Bronchial epithelial cell (primary cell): Measurements from ENCODE around the gene GRK5. TPM values are rescaled to one million over a fixed set of nuclear protein-coding genes. Genes with fewer than 3 reads are reported as not detected.

Experiments used
- DNase-seq: peaks from one replicate; pipeline ENCODE4 v3.0.0-alpha.2; 2010; ENCODE audit warnings: low read depth
- FAIRE-seq: peaks from 2 replicates; lab custom pipeline; 2011; peaks lifted over from hg19 to GRCh38; lab: Jason Lieb, UNC
- H3K27me3 ChIP-seq: 2 replicates; pipeline ENCODE4 v1.5.1; 2011; ENCODE audit warnings: low read length; ENCODE audit not compliant: control insufficient read depth, insufficient read depth
- H3K36me3 ChIP-seq: 2 replicates; pipeline ENCODE4 v1.5.1; 2011; ENCODE audit warnings: low read length; ENCODE audit not compliant: control insufficient read depth, insufficient read depth
- H3K4me3 ChIP-seq: 2 replicates; pipeline ENCODE4 v1.5.1; 2011; ENCODE audit warnings: mild to moderate bottlenecking, low read depth, low read length, control low read depth
- CTCF ChIP-seq: IDR thresholded peaks from 2 replicates; pipeline ENCODE4 v1.5.1; 2011; ENCODE audit warnings: mild to moderate bottlenecking, moderate library complexity, low read length, control low read depth, inconsistent platforms; ENCODE audit not compliant: insufficient read depth, severe bottlenecking
- total RNA-seq: library from RNA; depleted of rRNA; stranded (reverse); fragments of >200 nt; gene quantifications from 2 replicates; pipeline ENCODE4 v1.2.1, GENCODE V29; 2014

GRK5 gene
- total RNA-seq, 1 donor from 2014 or later, result 2.4 TPM

- no peak for FAIRE-seq
- no peak overlapping the region for H3K4me3 ChIP-seq
Measured at GRCh38 chr10:119393845-119394244, 186.5 kb downstream of the GRK5 start.

GRCh38 chr10:119394657-119395279 is 187.4 kb downstream of the GRK5 start:
- no peak for TF ChIP-seq CTCF
- no peaks in the 10 kb centered on the region for H3K36me3 ChIP-seq
- DNase-seq (no peak), FAIRE-seq (no peak)
- no peak overlapping the region for H3K4me3 ChIP-seq
- H3K27me3 ChIP-seq, result no peaks in the 10 kb centered on the region

More at GRCh38 chr10:119393845-119394244, 186.5 kb downstream of the GRK5 start:
- Histone ChIP-seq H3K36me3 (no peaks in the 10 kb centered on the region), H3K27me3 (no peaks in the 10 kb centered on the region)
- TF ChIP-seq CTCF, result no peak
- DNase-seq, result no peak

GRCh38 chr10:119395280-119396007 is 188.1 kb downstream of the GRK5 start:
- TF ChIP-seq CTCF, result no peak
- no peaks in the 10 kb centered on the region for H3K27me3 ChIP-seq
- H3K36me3 ChIP-seq, result no peaks in the 10 kb centered on the region
- no peak for FAIRE-seq
- no peak overlapping the region for H3K4me3 ChIP-seq
- DNase-seq, result no peak

- no peak overlapping the region for H3K4me3 ChIP-seq
- no peaks in the 10 kb centered on the region for H3K36me3 ChIP-seq
- no peak for FAIRE-seq
- no peaks in the 10 kb centered on the region for H3K27me3 ChIP-seq
- DNase-seq, result no peak
- no peak for TF ChIP-seq CTCF
Measured at GRCh38 chr10:119396008-119396708, 188.8 kb downstream of the GRK5 start.

GRCh38 chr10:119396709-119397071 is 189.3 kb downstream of the GRK5 start:
- no peaks in the 10 kb centered on the region for H3K27me3 ChIP-seq
- no peak overlapping the region for H3K4me3 ChIP-seq
- H3K36me3 ChIP-seq, result no peaks in the 10 kb centered on the region
- TF ChIP-seq CTCF, result no peak
- FAIRE-seq (no peak), DNase-seq (no peak)
